GM21528 (cell line): ENCODE data around the gene SHANK1.
"Not testable (repeated sequence)": the region's sequence is repeated elsewhere in the genome, so short reads cannot be mapped to it uniquely, and the experiment has no call there.

Experiments
- ATAC-seq: cut with Tn5 transposase; IDR thresholded peaks from one replicate; pipeline ENCODE4 v1.9.1; 2021; ENCODE audit warnings: mild to moderate bottlenecking, moderate library complexity; ENCODE audit not compliant: unreplicated experiment, low FRiP score

The SHANK1 gene

GRCh38 chr19:50719566-50719965, at the start of gene SHANK1:
TSS of gene SHANK1 (minus strand) at chr19:50719802. CDS start at chr19:50716919, 2,883 bp downstream.
- no peak for ATAC-seq

- ATAC-seq = no peak
Measured at GRCh38 chr19:50768277-50768676, 48.7 kb upstream of the SHANK1 start.

- not testable (repeated sequence) for ATAC-seq
Measured at GRCh38 chr19:50767263-50767662, 47.7 kb upstream of the SHANK1 start.

- ATAC-seq = not testable (repeated sequence)
Measured at GRCh38 chr19:50766746-50767145, 47.1 kb upstream of the SHANK1 start.

GRCh38 chr19:50764409-50764808, 44.8 kb upstream of the SHANK1 start:
- ATAC-seq = no peak

GRCh38 chr19:50763521-50763920, 43.9 kb upstream of the SHANK1 start:
- not testable (repeated sequence) for ATAC-seq

- not testable (repeated sequence) for ATAC-seq
Measured at GRCh38 chr19:50761501-50761900, 41.9 kb upstream of the SHANK1 start.

- ATAC-seq = no peak
Measured at GRCh38 chr19:50759886-50760285, 40.3 kb upstream of the SHANK1 start.

GRCh38 chr19:50759076-50759475, 39.5 kb upstream of the SHANK1 start:
- ATAC-seq = not testable (repeated sequence)

GRCh38 chr19:50757624-50758023, 38.0 kb upstream of the SHANK1 start:
- ATAC-seq = not testable (repeated sequence)

- not testable (repeated sequence) for ATAC-seq
Measured at GRCh38 chr19:50756244-50756643, 36.6 kb upstream of the SHANK1 start.

GRCh38 chr19:50753879-50754278, 34.3 kb upstream of the SHANK1 start:
- no peak for ATAC-seq

GRCh38 chr19:50750010-50750409, 30.4 kb upstream of the SHANK1 start:
- no peak for ATAC-seq

GRCh38 chr19:50749490-50749889, 29.9 kb upstream of the SHANK1 start:
- ATAC-seq = no peak

GRCh38 chr19:50747141-50747540, 27.5 kb upstream of the SHANK1 start:
- not testable (repeated sequence) for ATAC-seq

GRCh38 chr19:50745221-50745620, 25.6 kb upstream of the SHANK1 start:
- no peak for ATAC-seq

- no peak for ATAC-seq
Measured at GRCh38 chr19:50743537-50743936, 23.9 kb upstream of the SHANK1 start.

- no peak for ATAC-seq
Measured at GRCh38 chr19:50741179-50741933, 21.8 kb upstream of the SHANK1 start.

GRCh38 chr19:50739914-50740426, 20.4 kb upstream of the SHANK1 start:
- ATAC-seq = no peak

- ATAC-seq = no peak
Measured at GRCh38 chr19:50739132-50739913, 19.7 kb upstream of the SHANK1 start.

- ATAC-seq = no peak
Measured at GRCh38 chr19:50736338-50736737, 16.7 kb upstream of the SHANK1 start.
